Fibroblast of lung (primary cell): ENCODE measurements around the gene CADPS.

ENCODE experiments used
- EZH2 ChIP-seq: IDR thresholded peaks from 2 replicates; pipeline ENCODE4 v1.5.1; 2012; ENCODE audit warnings: low read length, control low read depth, mild to moderate bottlenecking; ENCODE audit errors: missing control alignments
- TF ChIP-seq, protein P1 (sequence below), 2 donors: IDR thresholded peaks in 1 of 2; conservative IDR thresholded peaks in 1 of 2; 1 replicate in 1 of 2; 2 replicates in 1 of 2; pipeline ENCODE4 v1.5.1; 2011 to 2012; ENCODE audit warnings: low read length in 2 of 2, control low read depth in 1 of 2, inconsistent platforms in 1 of 2, low read depth in 1 of 2, mild to moderate bottlenecking in 1 of 2

DNA sequence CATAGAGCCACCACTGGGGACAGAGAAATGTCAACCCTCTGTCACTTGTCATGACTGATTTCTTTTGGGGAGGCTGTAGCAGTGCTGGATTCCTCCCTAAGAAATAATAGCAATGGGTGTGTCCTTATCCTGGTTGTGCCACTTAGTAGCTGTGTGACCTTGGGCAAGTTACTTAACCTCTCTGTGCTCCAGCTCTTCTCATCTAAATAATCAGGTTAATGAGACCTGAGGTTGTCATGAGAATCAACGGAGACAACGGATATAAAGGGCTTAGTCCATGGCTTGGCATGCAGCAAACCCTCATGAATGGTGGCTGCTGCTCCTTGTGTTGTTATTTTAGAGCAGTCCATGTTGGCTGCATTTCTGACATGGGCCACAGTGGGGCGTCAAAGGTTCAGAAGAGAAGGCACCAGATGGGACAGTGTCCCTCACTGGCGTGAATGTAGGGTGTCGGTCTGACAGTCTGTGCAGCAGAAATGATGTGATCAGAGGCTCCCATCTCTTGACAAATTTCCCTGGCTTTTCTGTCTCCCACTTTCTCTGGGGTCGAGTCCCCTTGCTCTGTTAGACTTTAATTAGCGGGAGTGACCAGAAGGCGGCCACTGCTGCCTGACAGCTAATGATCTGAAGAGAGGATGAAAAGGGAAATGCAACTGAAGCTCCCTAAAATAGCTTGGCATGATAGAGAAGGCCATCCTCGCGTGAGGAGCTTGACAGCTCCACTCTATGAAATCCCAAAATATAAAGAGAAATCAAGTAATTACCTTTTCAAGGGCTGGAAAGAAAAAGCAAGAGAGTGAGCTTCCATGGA, 209.4 kb downstream of the CADPS start:
- no peak for TF ChIP-seq EZH2
- TF ChIP-seq, protein P1, sequence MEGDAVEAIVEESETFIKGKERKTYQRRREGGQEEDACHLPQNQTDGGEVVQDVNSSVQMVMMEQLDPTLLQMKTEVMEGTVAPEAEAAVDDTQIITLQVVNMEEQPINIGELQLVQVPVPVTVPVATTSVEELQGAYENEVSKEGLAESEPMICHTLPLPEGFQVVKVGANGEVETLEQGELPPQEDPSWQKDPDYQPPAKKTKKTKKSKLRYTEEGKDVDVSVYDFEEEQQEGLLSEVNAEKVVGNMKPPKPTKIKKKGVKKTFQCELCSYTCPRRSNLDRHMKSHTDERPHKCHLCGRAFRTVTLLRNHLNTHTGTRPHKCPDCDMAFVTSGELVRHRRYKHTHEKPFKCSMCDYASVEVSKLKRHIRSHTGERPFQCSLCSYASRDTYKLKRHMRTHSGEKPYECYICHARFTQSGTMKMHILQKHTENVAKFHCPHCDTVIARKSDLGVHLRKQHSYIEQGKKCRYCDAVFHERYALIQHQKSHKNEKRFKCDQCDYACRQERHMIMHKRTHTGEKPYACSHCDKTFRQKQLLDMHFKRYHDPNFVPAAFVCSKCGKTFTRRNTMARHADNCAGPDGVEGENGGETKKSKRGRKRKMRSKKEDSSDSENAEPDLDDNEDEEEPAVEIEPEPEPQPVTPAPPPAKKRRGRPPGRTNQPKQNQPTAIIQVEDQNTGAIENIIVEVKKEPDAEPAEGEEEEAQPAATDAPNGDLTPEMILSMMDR (conservative IDR thresholded peaks at IDR 0.05 in 1 of 2, IDR thresholded peaks at IDR 0.05 in 1 of 2; ENCODE audit: low read depth in 1 of 2, low read length in 2 of 2) = peak; percentile 66 to 82
